GM21526 (cell line): ENCODE data around the gene GOLT1B.

ENCODE experiments used
- ATAC-seq: cut with Tn5 transposase; IDR thresholded peaks from one replicate; pipeline ENCODE4 v1.9.1; 2021; ENCODE audit warnings: moderate library complexity; ENCODE audit not compliant: unreplicated experiment, low FRiP score

GOLT1B gene

GRCh38 chr12:21561158-21561557 lies 59.6 kb downstream of the GOLT1B start:
- ATAC-seq, result no peak

- no peak for ATAC-seq
Measured at GRCh38 chr12:21562859-21563258, 61.3 kb downstream of the GOLT1B start.

- no peak for ATAC-seq
Measured at GRCh38 chr12:21566223-21566906, 64.8 kb downstream of the GOLT1B start.

- ATAC-seq, result no peak
Measured at GRCh38 chr12:21566907-21567394, 65.4 kb downstream of the GOLT1B start.
